IgD-negative memory B cell (primary cell): ENCODE measurements around the gene SCNN1A. TPM values are rescaled to one million over a fixed set of nuclear protein-coding genes. Genes with fewer than 3 reads are reported as not detected.

Source experiments
- H3K27ac Mint-ChIP-seq, 3 donors: one replicate each; pipeline ENCODE4 v1.8.0; 2020 to 2022; ENCODE audit warnings: mild to moderate bottlenecking in 3 of 3, mixed read lengths in 3 of 3, moderate library complexity in 1 of 3
- H3K27me3 Mint-ChIP-seq: one replicate; pipeline ENCODE4 v1.8.0; 2021; ENCODE audit warnings: mixed read lengths
- H3K36me3 Mint-ChIP-seq: one replicate; pipeline ENCODE4 v1.8.0; 2020; ENCODE audit warnings: mild to moderate bottlenecking, mixed read lengths
- H3K4me1 Mint-ChIP-seq, 3 donors: one replicate each; pipeline ENCODE4 v1.8.0; 2020 to 2022; ENCODE audit warnings: mixed read lengths in 3 of 3, mild to moderate bottlenecking in 1 of 3
- H3K4me3 Mint-ChIP-seq, 4 donors: one replicate each; pipeline ENCODE4 v1.8.0; 2020 to 2022; ENCODE audit warnings: mild to moderate bottlenecking in 4 of 4, mixed read lengths in 4 of 4, moderate library complexity in 3 of 4
- H3K9me3 Mint-ChIP-seq, 3 donors: one replicate each; pipeline ENCODE4 v1.8.0; 2020 to 2021; ENCODE audit warnings: mixed read lengths in 3 of 3, mild to moderate bottlenecking in 1 of 3
- polyA plus RNA-seq: library from polyadenylated mRNA; unstranded; fragments of 300-500 nt; fragmentation: Illumina TruSeq; gene quantifications from one replicate; pipeline ENCODE4 v1.2.3, GENCODE V29; 2021

Gene SCNN1A
- polyA plus RNA-seq, 1 donor from 2014 or later: not detected

DNA sequence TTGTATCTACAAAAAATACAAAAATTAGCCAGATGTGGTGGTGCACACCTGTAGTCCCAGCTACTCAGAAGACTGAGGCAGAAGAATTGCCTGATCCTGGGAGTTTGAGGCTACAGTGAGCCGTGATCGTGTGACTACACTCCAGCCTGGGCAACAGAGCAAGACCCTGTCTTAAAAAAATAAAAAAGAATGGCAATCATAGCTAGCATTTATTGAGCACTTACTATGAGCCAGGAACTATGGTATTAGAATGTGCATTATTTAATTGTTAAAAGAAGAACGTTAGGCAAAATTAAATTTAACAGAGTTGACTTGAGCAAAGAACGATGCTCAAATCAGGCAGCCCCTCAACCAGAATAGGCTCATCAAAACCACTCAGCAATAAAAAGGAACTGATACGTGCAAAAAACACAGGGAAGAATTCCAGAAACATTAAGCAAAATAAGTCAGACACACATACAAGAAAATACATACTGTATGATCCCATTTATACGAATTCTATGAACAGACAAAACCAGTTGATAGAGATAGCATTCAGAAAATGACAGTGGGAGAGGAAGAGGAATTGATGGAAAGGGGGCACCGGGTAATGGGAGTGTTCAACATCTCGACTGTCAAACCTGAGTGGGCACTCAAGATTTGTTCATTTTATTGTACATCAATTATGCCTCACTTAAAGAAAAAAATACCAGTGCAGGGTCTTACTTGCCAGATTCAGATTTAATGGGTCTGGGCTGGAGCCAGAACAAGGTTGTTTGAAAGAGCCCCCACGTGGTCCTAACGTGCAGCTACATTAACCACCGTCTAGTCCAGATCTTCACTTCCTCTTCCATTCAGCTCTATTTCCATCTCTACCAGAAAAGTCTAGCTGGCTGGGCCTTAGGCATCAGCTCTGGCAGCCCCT is 8.0 kb downstream of the SCNN1A start:
- Mint-ChIP-seq H3K4me3 (peak overlapping the region in 1 of 4 donors; percentile 37), H3K27ac (peak overlapping the region in 1 of 3 donors; percentile 21)

DNA sequence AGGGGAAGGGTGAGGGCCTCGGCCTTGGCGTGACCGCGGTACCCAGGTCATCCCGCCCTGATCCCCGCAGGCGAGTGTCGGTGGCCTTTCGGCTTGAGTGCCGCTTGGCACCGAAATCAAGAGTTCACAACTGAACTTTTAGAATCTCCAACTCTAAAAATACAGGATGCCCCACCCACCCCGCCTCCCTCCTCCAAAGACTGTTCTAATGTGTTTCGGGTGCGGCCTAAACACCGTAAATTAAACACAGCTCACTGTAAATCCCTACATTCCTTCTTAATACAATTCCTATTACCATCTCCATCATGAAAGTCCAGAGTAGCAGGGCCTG is 11.4 kb downstream of the SCNN1A start:
- peaks cover 21% of the 10 kb centered on the region for H3K27me3 Mint-ChIP-seq
- H3K27ac Mint-ChIP-seq: peak overlapping the region in 1 of 3 donors; percentile 48
- H3K36me3 Mint-ChIP-seq: no peaks in the 10 kb centered on the region
- H3K4me3 Mint-ChIP-seq: peak overlapping the region in 3 of 4 donors; percentile 37 to 57 (median 49)
- peaks cover 3 to 6% (median 6%) of the 10 kb centered on the region in 3 donors for H3K4me1 Mint-ChIP-seq
- H3K9me3 Mint-ChIP-seq: peaks cover 0 to 5% (median 0%) of the 10 kb centered on the region in 3 donors

More for the DNA sequence above, 8.0 kb downstream of the SCNN1A start:
- H3K36me3 Mint-ChIP-seq: peaks cover 1% of the 10 kb centered on the region
- H3K9me3 Mint-ChIP-seq: peaks cover 0 to 5% (median 0%) of the 10 kb centered on the region in 3 donors
- H3K4me1 Mint-ChIP-seq: peaks cover 0 to 6% (median 6%) of the 10 kb centered on the region in 3 donors
- peaks cover 11% of the 10 kb centered on the region for H3K27me3 Mint-ChIP-seq

DNA sequence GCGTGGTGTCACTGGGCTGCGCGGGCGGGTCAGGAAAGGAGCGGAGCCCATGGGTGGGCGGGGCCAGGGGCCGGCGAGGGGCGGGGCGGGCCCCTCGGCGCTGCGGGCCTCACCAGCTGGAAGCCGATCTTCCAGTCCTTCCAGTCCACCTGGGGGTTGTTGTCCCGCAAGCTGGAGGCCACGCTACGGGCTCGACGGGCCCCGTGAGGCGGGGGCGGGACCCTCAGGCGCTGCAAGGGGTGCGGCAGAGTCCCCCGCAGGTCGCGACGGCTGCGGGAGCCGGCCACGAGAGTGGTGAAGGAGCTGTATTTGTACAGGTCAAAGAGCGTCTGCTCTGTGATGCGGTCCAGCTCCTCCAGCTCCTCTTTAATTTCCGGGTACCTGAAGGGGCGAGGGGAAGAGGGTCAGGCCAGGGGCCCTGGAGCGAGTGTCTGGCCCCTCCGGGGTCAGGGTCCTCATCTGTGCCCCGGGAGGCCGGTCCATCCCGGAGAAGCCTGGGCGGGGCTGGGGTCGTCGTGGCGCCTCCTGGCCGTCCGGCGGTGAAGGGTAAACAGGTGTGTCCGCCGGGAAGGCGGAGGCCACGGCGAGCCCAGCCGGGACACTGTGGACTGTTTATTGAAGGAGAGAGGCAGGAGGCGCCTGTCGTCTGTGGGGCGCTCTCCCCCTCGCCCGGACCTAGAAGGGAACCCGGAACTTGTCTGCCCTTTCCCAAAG is 11.9 kb downstream of the SCNN1A start:
- peaks cover 0 to 5% (median 0%) of the 10 kb centered on the region in 3 donors for H3K9me3 Mint-ChIP-seq

DNA sequence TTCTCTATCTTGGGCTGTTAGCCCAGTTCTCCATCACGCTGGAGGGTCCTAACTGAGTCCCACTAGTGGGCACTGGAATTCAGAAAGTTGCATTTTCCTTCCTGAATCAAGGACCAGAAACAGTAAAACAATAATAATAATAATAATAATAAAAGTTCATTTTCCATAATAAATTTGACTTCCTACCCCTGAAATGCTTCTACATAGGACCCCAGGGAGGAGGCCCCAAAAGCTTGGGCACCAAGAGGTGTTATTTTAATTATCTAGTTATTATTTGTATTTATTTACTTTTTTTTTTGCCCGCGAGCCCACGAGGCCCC is 12.4 kb downstream of the SCNN1A start:
- Mint-ChIP-seq H3K4me1 (peaks cover 3 to 6% (median 6%) of the 10 kb centered on the region in 3 donors), H3K36me3 (no peaks in the 10 kb centered on the region), H3K9me3 (peaks cover 0 to 5% (median 0%) of the 10 kb centered on the region in 3 donors), H3K4me3 (no peak overlapping the region), H3K27me3 (peaks cover 31% of the 10 kb centered on the region), H3K27ac (no peak overlapping the region)

More for the DNA sequence above, 11.9 kb downstream of the SCNN1A start:
- Mint-ChIP-seq H3K27me3 (peaks cover 26% of the 10 kb centered on the region), H3K4me3 (peak overlapping the region; percentile 27 to 77 (median 47)), H3K36me3 (no peaks in the 10 kb centered on the region), H3K4me1 (peaks cover 3 to 6% (median 6%) of the 10 kb centered on the region in 3 donors), H3K27ac (no peak overlapping the region)

DNA sequence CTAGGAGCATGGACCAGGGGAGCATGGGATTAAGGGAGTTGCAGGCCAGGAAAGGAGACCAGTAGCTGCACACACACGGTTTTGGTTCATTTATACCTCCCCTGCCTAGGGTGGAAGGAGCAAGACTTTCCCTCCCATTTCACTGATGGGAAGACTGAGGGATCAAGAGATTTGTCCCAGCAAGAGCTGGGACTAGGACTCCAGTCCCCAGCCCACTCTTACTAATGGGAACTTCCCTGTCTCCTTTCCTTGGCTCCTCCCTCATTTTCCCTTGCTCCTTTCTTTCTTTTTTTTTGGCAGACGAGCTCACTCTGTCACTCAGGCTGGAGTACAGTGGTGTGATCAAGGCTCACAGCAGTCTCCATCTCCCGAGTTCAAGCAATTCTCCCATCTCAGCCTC is 13.0 kb downstream of the SCNN1A start:
- Mint-ChIP-seq H3K27ac (no peak overlapping the region), H3K9me3 (peaks cover 0 to 3% (median 0%) of the 10 kb centered on the region in 3 donors), H3K4me3 (peak overlapping the region in 2 of 4 donors; percentile 7 to 46), H3K4me1 (peaks cover 1 to 4% (median 3%) of the 10 kb centered on the region in 3 donors), H3K36me3 (no peaks in the 10 kb centered on the region), H3K27me3 (peaks cover 32% of the 10 kb centered on the region)

DNA sequence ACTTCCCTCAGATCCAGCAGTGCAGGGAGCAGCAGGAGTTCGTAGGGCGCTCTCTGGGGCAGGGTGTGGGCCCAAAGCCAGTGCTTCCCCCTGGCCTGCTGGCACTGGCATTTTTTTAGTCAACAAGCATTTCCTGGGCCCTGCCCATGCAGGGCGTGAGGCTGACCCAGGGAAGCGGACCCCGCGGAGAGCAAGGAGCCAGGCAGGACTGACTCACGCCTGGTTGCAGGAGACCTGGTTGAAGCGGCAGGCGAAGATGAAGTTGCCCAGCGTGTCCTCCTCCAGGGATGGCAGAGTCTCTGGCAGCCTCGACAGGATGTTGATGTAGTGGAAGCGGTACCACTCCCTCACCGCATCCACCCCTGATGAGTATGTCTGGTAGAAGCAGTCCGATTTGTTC is 13.5 kb downstream of the SCNN1A start:
- peaks cover 35% of the 10 kb centered on the region for H3K27me3 Mint-ChIP-seq
- no peaks in the 10 kb centered on the region for H3K36me3 Mint-ChIP-seq
- peaks cover 0 to 3% (median 1%) of the 10 kb centered on the region in 3 donors for H3K4me1 Mint-ChIP-seq
- H3K27ac Mint-ChIP-seq: no peak overlapping the region
- peak overlapping the region in 2 of 4 donors; percentile 7 to 47 for H3K4me3 Mint-ChIP-seq
- peaks cover 0 to under 1% (median 0%) of the 10 kb centered on the region in 3 donors for H3K9me3 Mint-ChIP-seq

DNA sequence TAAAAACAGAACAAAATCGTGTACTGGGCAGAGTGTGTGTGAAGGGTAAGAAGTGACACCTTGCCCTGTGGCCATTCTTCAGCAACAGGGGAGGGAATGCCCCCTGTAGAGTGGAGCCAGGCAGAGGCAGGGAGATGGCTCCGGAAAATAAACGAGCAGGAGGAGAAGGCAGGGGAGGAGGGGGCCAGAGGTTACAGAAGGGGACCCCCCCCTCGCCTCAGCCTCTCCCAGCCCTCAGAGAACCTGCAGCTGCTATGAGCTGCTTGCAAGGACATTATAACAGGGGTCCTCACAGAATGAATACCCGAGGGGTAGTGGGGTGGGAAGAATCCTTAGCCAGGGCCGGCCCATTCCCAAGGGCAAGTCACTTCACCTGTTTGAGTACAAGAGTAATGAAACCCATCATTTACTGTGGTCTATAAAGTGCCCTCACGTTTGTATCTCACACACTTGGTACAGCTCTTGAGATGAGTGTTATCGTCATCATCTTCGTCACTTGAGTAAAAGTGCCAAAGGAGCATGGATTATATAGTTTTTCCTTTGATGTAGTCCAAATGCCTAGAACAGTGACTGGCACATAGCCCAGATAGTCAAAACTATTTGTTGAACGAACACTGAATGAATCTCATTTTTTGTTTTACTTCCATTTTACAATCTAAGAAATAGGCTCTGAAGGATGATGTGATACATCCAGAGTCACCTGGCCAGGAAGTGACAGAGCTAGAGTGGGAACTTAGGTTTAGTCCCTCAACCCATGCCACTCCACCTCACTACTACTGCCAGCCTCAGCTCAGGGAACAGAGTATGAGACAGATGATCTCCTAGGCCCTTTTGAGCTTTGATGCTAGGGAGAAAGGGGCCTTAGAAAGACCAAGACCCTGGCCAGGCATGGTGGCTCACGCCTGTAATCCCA is 14.5 kb downstream of the SCNN1A start:
- Mint-ChIP-seq H3K27ac (peak overlapping the region in 1 of 3 donors; percentile 59), H3K36me3 (no peaks in the 10 kb centered on the region), H3K4me3 (peak overlapping the region in 1 of 4 donors; percentile 66), H3K27me3 (peaks cover 37% of the 10 kb centered on the region), H3K9me3 (no peaks in the 10 kb centered on the region), H3K4me1 (peaks cover 0 to 3% (median 3%) of the 10 kb centered on the region in 3 donors)

DNA sequence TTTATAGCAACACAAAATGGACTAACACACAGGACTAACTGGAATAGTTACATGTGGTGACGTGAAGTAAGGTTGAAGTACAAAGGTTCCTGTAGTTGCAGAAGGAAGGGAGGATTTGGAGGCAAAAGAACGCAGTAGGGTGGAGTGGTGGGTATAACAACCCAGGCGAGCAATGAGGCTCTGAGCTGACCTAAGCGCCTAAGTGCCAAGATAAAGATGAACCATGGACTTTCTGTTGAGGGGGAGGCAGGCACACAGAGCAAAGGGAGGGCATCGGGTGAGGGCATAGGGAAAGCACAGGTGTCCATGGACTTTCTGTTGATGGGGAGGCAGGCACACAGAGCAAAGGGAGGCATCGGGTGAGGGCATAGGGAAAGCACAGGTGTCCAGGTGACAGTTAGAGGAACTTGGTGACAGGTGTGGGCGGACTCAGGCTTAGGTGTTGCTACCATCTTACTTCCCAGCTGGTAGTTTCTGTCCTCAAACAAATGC is 15.2 kb downstream of the SCNN1A start:
- H3K4me1 Mint-ChIP-seq: peaks cover 0 to 3% (median 3%) of the 10 kb centered on the region in 3 donors
- peak overlapping the region in 1 of 3 donors; percentile 59 for H3K27ac Mint-ChIP-seq
- peaks cover 41% of the 10 kb centered on the region for H3K27me3 Mint-ChIP-seq
- H3K4me3 Mint-ChIP-seq: peak overlapping the region in 2 of 4 donors; percentile 34 to 79
- H3K9me3 Mint-ChIP-seq: no peaks in the 10 kb centered on the region
- H3K36me3 Mint-ChIP-seq: no peaks in the 10 kb centered on the region

DNA sequence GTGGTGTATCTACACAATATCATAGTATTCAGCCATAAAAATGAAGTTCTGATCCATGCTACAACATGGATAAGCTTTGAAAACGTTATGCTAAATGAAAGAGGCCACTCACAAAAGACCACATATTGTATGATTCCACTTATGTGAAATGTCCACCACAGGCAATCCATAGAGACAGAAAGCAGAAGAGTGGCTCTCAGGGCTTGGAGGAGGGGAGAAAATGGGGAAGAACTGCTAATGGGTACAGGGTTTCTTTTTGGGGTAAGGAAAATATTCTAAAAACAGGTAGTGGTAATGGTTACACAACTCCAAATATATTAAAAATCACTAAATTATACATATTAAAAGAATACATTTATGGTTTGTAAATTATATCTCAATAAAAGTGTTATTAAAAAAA is 16.5 kb downstream of the SCNN1A start:
- Mint-ChIP-seq H3K27me3 (peaks cover 50% of the 10 kb centered on the region), H3K36me3 (no peaks in the 10 kb centered on the region), H3K4me3 (no peak overlapping the region), H3K27ac (peak overlapping the region in 1 of 3 donors; percentile 67), H3K4me1 (peaks cover 0 to 5% (median 3%) of the 10 kb centered on the region in 3 donors), H3K9me3 (no peaks in the 10 kb centered on the region)

DNA sequence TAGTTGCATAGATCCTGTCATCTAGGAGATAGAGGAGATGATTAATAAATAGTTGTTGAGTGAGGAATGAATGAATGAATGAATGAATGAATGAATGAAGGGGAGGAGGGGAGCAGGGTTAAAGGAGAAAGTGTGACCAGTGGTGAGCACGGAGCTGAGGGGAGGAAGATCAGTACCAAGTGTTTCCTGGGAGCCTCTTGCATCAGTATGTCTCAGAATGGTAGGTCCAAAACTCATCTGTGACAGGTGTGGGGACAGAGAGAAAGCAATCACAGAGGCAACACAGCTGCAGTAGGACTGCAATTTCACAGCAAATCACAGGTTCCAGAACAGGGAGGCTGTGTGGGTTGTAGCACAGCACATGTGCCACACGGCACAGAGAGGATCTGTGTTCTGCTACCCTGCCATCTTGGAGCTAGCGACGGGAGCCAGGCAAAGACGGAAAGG is 19.0 kb downstream of the SCNN1A start:
- Mint-ChIP-seq H3K36me3 (no peaks in the 10 kb centered on the region), H3K27ac (no peak overlapping the region)

DNA sequence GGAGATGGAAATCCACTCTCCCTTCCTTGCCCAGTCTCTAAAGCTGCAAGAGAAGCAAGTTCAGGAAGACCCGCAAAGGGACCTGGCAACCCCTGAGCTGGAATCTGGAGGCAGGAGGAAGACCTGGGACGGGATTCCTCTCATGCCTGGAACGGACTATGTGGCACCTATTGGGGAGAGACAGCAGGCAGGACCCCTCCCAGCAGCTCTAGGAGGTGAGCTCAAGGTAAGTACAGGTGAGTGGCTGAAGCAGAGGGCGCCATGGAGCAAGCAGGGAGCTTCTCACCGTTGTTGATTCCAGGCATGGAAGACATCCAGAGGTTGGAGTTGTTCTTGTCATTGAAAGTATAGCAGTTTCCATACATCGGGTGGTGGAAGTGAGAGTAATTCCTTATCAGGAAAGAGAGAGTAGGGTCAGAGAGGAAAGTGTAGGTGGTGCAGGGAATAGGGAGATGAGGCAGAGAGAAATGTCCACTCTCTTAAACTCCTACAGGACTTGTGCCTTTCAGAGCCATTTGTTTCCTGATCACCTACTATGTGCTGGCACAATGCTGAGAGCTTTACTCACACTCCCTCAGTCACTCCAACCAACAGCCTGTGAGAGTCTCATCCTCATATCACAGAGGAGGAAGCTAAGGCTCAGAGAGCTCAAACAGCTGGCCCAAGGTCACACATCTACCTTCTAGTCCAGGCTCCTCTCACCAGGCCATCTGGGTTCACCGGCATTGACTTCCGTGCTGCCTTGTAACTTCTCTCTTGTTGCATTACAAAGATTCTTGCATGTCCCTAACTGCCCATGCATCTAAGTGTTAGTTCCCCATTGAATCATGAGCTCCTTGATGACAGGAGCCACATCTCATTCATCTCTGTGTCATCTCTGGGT is 19.6 kb downstream of the SCNN1A start:
- no peaks in the 10 kb centered on the region for H3K36me3 Mint-ChIP-seq
- no peaks in the 10 kb centered on the region for H3K9me3 Mint-ChIP-seq
- H3K4me1 Mint-ChIP-seq: peaks cover 0 to 4% (median 3%) of the 10 kb centered on the region in 3 donors
- H3K27ac Mint-ChIP-seq: no peak overlapping the region
- peaks cover 41% of the 10 kb centered on the region for H3K27me3 Mint-ChIP-seq
- H3K4me3 Mint-ChIP-seq: no peak overlapping the region

More for the DNA sequence above, 19.0 kb downstream of the SCNN1A start:
- Mint-ChIP-seq H3K27me3 (peaks cover 45% of the 10 kb centered on the region), H3K4me3 (no peak overlapping the region), H3K4me1 (peaks cover 0 to 4% (median 3%) of the 10 kb centered on the region in 3 donors), H3K9me3 (no peaks in the 10 kb centered on the region)

DNA sequence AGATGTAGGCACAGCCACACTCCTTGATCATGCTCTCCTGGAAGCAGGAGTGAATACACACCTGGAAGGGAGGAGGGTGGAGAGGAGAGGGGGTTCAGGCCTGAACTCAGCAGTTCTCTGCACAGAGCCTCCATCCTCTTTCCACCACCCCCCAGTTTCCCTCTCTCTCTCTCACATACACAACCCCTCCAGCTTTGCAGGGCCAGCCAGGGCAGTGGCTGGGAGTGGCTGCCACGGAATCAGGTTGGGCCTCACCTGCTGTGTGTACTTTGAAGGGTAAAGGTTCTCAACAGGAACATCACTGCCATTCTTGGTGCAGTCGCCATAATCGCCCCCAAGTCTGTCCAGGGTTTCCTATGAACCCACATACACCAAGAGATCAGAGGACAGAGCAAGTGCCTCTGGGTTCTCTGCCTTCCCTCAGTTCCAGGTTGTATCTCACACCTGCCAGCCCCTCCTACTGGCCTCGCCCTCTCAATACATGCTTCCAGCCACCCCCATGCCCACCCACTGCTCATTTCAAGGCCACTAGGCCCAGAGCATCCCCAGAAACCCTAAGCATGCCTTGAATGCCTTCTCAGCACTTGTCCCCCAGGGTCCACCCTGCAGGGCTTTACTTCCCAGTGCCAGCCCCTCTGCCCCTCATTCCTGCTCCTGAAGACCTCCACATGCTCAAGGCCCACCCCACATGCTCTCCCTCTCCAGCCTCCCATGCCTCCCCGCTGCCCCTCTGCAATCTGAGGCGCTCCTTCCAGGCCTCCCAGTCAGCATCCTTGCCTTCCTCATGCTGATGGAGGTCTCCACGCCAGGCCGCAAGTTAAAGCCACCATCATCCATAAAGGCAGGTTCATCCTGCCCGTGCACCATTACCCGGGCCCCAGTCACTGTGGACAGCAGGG is 20.6 kb downstream of the SCNN1A start:
- Mint-ChIP-seq H3K27me3 (peaks cover 35% of the 10 kb centered on the region), H3K4me1 (peaks cover 0 to 4% (median 0%) of the 10 kb centered on the region in 3 donors), H3K4me3 (peak overlapping the region in 1 of 4 donors; percentile 38), H3K27ac (no peak overlapping the region), H3K36me3 (no peaks in the 10 kb centered on the region), H3K9me3 (no peaks in the 10 kb centered on the region)
